Mesendoderm (in vitro differentiated cells): ENCODE results near the gene PTX4.

ENCODE experiments used
- DNase-seq: peaks from one replicate; pipeline ENCODE4 v3.0.0; 2013
- H2AK5ac ChIP-seq: 2 replicates; pipeline ENCODE4 v1.6.1; 2013; ENCODE audit warnings: low read length, inconsistent platforms
- H2BK120ac ChIP-seq: 2 replicates; pipeline ENCODE4 v1.6.1; 2013; ENCODE audit warnings: low read depth, mild to moderate bottlenecking, low read length, moderate library complexity, mixed read lengths
- H2BK15ac ChIP-seq: replicated peaks from 2 replicates; pipeline ENCODE4 v1.6.1; 2013; ENCODE audit warnings: low read depth, mild to moderate bottlenecking, moderate library complexity
- H2BK5ac ChIP-seq: 2 replicates; pipeline ENCODE4 v1.6.1; 2013; ENCODE audit warnings: low read length, inconsistent platforms
- H3K18ac ChIP-seq: 2 replicates; pipeline ENCODE4 v1.6.1; 2013; ENCODE audit warnings: mild to moderate bottlenecking, low read length, mixed read lengths
- H3K23ac ChIP-seq: one replicate; pipeline ENCODE4 v1.6.1; 2013; ENCODE audit warnings: low read length
- H3K27ac ChIP-seq: 2 replicates; pipeline ENCODE4 v1.5.1; 2013; ENCODE audit warnings: low read depth, mild to moderate bottlenecking, inconsistent platforms, low read length, moderate library complexity
- H3K27me3 ChIP-seq: 2 replicates; pipeline ENCODE4 v1.6.1; 2013; ENCODE audit warnings: low read length, control low read depth, mild to moderate bottlenecking, inconsistent platforms; ENCODE audit not compliant: insufficient read depth, poor library complexity
- H3K36me3 ChIP-seq: 2 replicates; pipeline ENCODE4 v1.6.1; 2013; ENCODE audit warnings: low read length, inconsistent platforms; ENCODE audit not compliant: control insufficient read depth, insufficient read depth
- H3K4ac ChIP-seq: one replicate; pipeline ENCODE4 v1.6.1; 2013; ENCODE audit warnings: low read depth, mild to moderate bottlenecking, low read length, moderate library complexity
- H3K4me1 ChIP-seq: 2 replicates; pipeline ENCODE4 v1.6.1; 2013; ENCODE audit warnings: low read depth, low read length, inconsistent platforms; ENCODE audit not compliant: control insufficient read depth
- H3K4me2 ChIP-seq: 2 replicates; pipeline ENCODE4 v1.6.1; 2013; ENCODE audit warnings: low read length
- H3K4me3 ChIP-seq: 2 replicates; pipeline ENCODE4 v1.5.1; 2013; ENCODE audit warnings: mild to moderate bottlenecking, low read length
- H3K56ac ChIP-seq: one replicate; pipeline ENCODE4 v1.6.1; 2013; ENCODE audit warnings: low read length
- H3K79me1 ChIP-seq: 2 replicates; pipeline ENCODE4 v1.6.1; 2013; ENCODE audit warnings: low read length, inconsistent platforms
- H3K79me2 ChIP-seq: 2 replicates; pipeline ENCODE4 v1.6.1; 2013; ENCODE audit warnings: mild to moderate bottlenecking, low read length; ENCODE audit not compliant: control insufficient read depth, insufficient read depth
- H3K9ac ChIP-seq: 2 replicates; pipeline ENCODE4 v1.6.1; 2013; ENCODE audit warnings: low read length, inconsistent platforms
- H4K5ac ChIP-seq: one replicate; pipeline ENCODE4 v1.6.1; 2013; ENCODE audit warnings: low read length
- H4K8ac ChIP-seq: one replicate; pipeline ENCODE4 v1.6.1; 2013; ENCODE audit warnings: low read depth, mild to moderate bottlenecking, control low read depth, low read length, moderate library complexity
- WGBS: extraction: QIAGEN DNeasy Blood & Tissue Kit; methylation state at CpG from one replicate; pipeline ENCODE4 v1.1.7; 2013; ENCODE audit warnings: low lambda C conversion rate, missing lambda C conversion rate; ENCODE audit not compliant: insufficient coverage; ENCODE audit errors: extremely low coverage; 5-methylcytosine and 5-hydroxymethylcytosine counted together

PTX4 gene

DNA sequence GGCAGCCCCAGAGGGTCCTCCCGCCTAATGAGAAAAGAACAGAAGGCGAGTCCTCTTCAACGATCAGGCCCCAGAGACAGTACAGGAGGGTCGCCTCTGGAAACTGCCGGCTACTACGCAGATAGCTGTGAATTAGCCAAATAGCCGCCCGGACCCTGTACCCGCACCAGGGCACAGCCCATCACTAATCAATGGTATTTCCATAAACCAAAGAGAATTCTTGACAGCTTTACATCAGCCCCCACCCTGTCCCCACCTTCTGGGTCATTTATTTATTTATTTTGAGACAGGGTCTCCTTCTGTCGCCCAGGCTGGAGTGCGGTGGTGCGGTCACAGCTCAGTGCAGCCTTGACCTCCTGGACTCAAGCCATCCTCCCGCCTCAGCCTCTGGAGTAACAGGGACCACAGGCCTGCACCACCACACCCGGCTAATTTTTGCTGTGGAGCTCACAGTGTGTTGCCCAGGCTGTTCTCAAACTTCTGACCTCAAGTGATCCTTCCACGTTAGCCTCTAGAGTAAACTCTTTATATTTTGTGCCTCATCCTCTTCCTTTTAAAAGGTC, 13.1 kb downstream of the PTX4 start:
- no CpG with 5 or more reads among the region's 15 CpGs for WGBS
- H3K56ac ChIP-seq = peak overlapping the region; percentile 98
- no peaks in the 10 kb centered on the region for H3K27me3 ChIP-seq
- H2AK5ac ChIP-seq = no peak overlapping the region
- H2BK120ac ChIP-seq = no peak overlapping the region
- peak overlapping the region; percentile 13 for H4K8ac ChIP-seq
- H3K4me1 ChIP-seq = peaks cover 3% of the 10 kb centered on the region
- H3K23ac ChIP-seq = no peak overlapping the region
- H3K9ac ChIP-seq = peak overlapping the region; percentile 92
- peak overlapping the region; percentile 39 for H3K4me2 ChIP-seq
- no peak overlapping the region for H3K27ac ChIP-seq
- peak overlapping the region; percentile 57 for H3K4me3 ChIP-seq
- H2BK5ac ChIP-seq = no peak overlapping the region
- H3K79me2 ChIP-seq = peaks cover 6% of the 10 kb centered on the region
- no peak overlapping the region for H2BK15ac ChIP-seq
- no peak overlapping the region for H3K18ac ChIP-seq
- H3K36me3 ChIP-seq = no peaks in the 10 kb centered on the region
- H4K5ac ChIP-seq = no peak overlapping the region
- peak overlapping the region; percentile 97 for H3K4ac ChIP-seq
- DNase-seq = no peak
- H3K79me1 ChIP-seq = peaks cover 4% of the 10 kb centered on the region

DNA sequence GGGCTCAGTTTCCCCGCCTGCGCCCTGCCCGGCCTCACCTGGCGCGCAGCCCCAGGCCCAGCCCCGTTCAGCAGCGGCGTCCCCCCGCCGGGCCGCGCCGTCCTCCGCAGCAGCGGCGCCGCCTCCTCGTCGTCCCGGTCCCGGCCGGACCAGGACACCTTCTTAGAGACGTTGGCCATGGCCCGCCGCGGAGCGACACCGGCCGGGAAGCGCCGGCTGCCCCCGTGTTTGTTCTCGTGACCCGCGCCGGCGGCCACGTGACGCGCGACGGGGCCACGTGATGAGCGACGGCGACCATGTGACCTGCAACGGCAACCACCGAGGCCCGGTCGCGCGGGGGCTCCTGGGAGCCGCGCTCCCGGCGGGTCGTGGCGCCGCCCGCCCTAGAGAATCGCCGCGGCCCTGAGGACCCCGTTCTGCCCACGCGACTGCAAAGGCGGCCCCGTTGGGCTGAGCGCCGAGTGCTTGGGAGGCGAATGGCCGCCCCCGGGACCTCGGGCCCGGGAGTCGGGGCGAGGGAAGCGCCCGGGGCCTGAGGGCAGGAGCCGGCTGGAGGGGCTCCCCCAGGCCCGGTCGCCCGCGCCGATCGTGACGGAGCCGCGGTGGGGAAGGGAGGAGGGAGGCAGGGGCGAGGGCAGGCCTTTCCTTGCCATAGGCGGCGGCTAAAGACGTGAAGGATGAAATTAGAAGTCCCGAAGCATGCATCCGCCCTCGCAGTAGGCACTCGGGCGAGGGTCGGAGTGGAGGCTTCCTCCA, 13.8 kb downstream of the PTX4 start, which contains the start of gene CLCN7:
TSS of gene CLCN7 (minus strand) at position 233 of the 756 bp plus-strand sequence. CDS start at position 179, 54 bp downstream.
- H3K4me2 ChIP-seq = peak within 1 kb of the TSS; percentile 78
- H3K27me3 ChIP-seq = no peaks in the 10 kb centered on the region
- H3K4me1 ChIP-seq = peaks cover 3% of the 10 kb centered on the region
- H2AK5ac ChIP-seq = no peak within 1 kb of the TSS
- peak within 1 kb of the TSS; percentile 13 for H4K8ac ChIP-seq
- peak within 1 kb of the TSS; percentile 97 for H3K4ac ChIP-seq
- H2BK5ac ChIP-seq = no peak within 1 kb of the TSS
- H3K18ac ChIP-seq = peak within 1 kb of the TSS; percentile 90
- no peak within 1 kb of the TSS for H2BK15ac ChIP-seq
- H4K5ac ChIP-seq = no peak within 1 kb of the TSS
- DNase-seq = peak; percentile 88
- no peak within 1 kb of the TSS for H3K23ac ChIP-seq
- peaks cover 4% of the 10 kb centered on the region for H3K79me1 ChIP-seq
- peaks cover 6% of the 10 kb centered on the region for H3K79me2 ChIP-seq
- peak within 1 kb of the TSS; percentile 98 for H3K56ac ChIP-seq
- WGBS = no CpG with 5 or more reads among the region's 99 CpGs
- peak within 1 kb of the TSS; percentile 33 for H3K27ac ChIP-seq
- peak within 1 kb of the TSS; percentile 92 for H3K9ac ChIP-seq
- peak within 1 kb of the TSS; percentile 76 for H3K4me3 ChIP-seq
- H3K36me3 ChIP-seq = no peaks in the 10 kb centered on the region
- H2BK120ac ChIP-seq = no peak within 1 kb of the TSS

DNA sequence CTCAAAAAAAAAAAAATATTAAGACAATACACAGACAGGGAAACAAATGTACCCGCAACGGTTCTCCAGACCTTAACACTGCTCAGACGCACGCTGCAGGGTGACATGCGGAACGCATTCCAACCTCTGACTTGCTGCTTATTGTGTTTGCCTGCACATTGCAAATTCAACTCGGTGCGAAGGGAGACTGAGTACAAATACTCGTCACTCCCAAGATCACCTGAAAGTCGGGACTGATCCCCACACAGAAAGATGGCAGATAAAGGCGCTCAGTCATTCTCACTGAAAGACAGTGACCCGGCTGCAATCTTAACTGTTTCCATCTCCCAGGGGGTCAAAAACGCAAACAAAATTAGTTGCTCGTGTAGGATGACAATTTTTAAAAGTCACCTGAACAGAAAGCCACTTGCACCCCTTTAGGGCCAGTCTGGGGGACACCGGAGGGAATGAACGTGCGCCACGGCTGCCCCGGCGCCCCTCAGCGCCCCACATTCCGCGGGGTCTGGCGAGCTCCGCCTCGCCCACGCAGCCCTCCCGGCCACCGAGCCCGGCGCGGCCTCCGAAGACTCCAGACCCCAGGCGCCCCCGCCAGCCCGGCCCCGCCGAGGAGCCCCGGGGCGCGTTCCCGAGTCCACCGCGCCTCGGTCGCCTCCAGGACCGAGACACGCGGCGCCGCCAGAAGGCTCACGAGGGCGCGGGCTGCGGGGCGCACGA, 14.5 kb downstream of the PTX4 start:
- no peak overlapping the region for H2BK5ac ChIP-seq

DNA sequence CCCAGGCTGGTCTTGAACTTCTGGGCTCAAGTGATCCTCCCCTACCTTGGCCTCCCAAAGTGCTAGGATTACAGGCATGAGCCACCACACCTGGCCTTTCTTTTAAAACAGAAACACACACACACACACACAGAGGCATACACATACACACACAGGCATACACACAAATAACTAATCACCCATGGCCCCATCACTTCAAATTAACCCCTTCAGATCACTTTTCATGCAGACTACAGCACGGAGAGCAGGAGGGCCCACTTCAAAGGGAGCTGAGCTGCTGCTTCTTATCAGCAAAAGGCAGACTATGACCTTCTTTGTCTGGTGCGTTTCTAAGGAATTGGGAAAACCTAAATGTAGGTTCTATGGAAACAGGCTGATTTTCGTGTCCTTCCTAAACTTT, 15.8 kb downstream of the PTX4 start:
- Histone ChIP-seq H2BK5ac (no peak overlapping the region), H3K27me3 (no peaks in the 10 kb centered on the region), H2BK15ac (no peak overlapping the region), H2AK5ac (no peak overlapping the region), H3K4me1 (peaks cover 3% of the 10 kb centered on the region), H3K4me2 (no peak overlapping the region), H3K18ac (no peak overlapping the region), H3K79me2 (peaks cover 8% of the 10 kb centered on the region), H3K56ac (no peak overlapping the region), H3K36me3 (no peaks in the 10 kb centered on the region), H4K5ac (no peak overlapping the region), H3K9ac (no peak overlapping the region), H3K4me3 (no peak overlapping the region), H3K23ac (no peak overlapping the region), H2BK120ac (no peak overlapping the region), H3K27ac (no peak overlapping the region), H4K8ac (no peak overlapping the region), H3K79me1 (peaks cover 8% of the 10 kb centered on the region), H3K4ac (no peak overlapping the region)
- no peak for DNase-seq
- WGBS = no CpG with 5 or more reads among the region's 3 CpGs

More for the DNA sequence above, 14.5 kb downstream of the PTX4 start:
- Histone ChIP-seq H4K8ac (no peak overlapping the region), H3K79me2 (peaks cover 6% of the 10 kb centered on the region), H3K4me1 (peaks cover 3% of the 10 kb centered on the region), H3K23ac (no peak overlapping the region), H3K79me1 (peaks cover 8% of the 10 kb centered on the region), H3K9ac (peak overlapping the region; percentile 82), H3K36me3 (no peaks in the 10 kb centered on the region), H3K27me3 (no peaks in the 10 kb centered on the region), H3K56ac (peak overlapping the region; percentile 94), H2BK120ac (no peak overlapping the region), H2BK15ac (no peak overlapping the region), H3K27ac (no peak overlapping the region), H4K5ac (no peak overlapping the region), H3K4me3 (peak overlapping the region; percentile 76), H2AK5ac (no peak overlapping the region), H3K18ac (no peak overlapping the region), H3K4ac (peak overlapping the region; percentile 66), H3K4me2 (peak overlapping the region; percentile 78)
- DNase-seq = peak; percentile 19
- no CpG with 5 or more reads among the region's 57 CpGs for WGBS

DNA sequence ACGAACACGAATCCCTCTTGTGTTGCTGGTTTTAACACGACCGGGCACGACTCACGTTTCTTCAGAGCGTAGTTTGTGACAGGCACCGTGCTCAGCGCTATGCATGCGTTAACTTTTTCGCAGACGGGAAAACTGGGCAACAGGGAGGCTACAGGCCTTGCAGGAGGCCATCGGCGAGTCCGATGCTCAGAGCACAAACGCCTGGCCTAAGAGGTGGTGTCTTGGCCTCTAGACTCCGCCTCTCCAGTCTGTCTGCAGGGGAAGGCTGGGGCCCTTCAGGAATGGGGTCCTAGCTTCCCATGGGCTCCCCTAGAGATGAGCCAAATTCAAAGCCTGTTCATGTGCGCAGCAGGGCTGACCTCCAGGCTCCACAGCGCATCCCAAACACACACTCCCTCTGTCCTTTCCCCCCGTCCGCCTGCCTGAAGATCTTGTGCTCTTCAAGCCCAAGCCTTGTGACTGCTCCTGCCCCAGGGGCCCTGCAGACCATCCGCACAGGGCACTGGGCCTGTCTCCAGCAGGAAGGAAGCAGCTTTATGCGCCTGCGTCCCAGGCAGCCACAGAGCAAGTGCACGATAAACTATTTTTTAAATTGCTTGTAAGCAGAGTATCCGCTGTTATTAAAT, 17.1 kb downstream of the PTX4 start:
- Histone ChIP-seq H2BK5ac (no peak overlapping the region), H3K27me3 (no peaks in the 10 kb centered on the region), H2AK5ac (no peak overlapping the region), H3K4me1 (peaks cover 3% of the 10 kb centered on the region), H3K79me2 (peaks cover 9% of the 10 kb centered on the region), H3K27ac (no peak overlapping the region), H2BK15ac (no peak overlapping the region), H3K79me1 (peaks cover 14% of the 10 kb centered on the region), H3K9ac (no peak overlapping the region), H3K18ac (no peak overlapping the region), H3K4me2 (no peak overlapping the region), H3K23ac (no peak overlapping the region), H3K36me3 (no peaks in the 10 kb centered on the region), H3K4ac (no peak overlapping the region), H4K5ac (no peak overlapping the region), H4K8ac (no peak overlapping the region), H3K4me3 (no peak overlapping the region), H3K56ac (no peak overlapping the region), H2BK120ac (no peak overlapping the region)
- no peak for DNase-seq
- no CpG with 5 or more reads among the region's 26 CpGs for WGBS
